HFF-Myc (cell line): ENCODE results near the gene NSUN7.

Experiments
- DNase-seq: peaks from one replicate; pipeline ENCODE4 v3.0.0-alpha.2; 2011; ENCODE audit warnings: low read depth; ENCODE audit errors: extremely low read depth
- H3K4me3 ChIP-seq: replicated peaks from 2 replicates; pipeline ENCODE4 v1.5.1; 2011; ENCODE audit warnings: low read depth, mild to moderate bottlenecking, control low read depth, low read length
- TF ChIP-seq, protein P1 (sequence below): IDR thresholded peaks from 2 replicates; pipeline ENCODE4 v1.5.1; 2012; ENCODE audit warnings: mild to moderate bottlenecking, low read depth, low read length, control low read depth; ENCODE audit errors: missing control alignments

NSUN7 gene

DNA sequence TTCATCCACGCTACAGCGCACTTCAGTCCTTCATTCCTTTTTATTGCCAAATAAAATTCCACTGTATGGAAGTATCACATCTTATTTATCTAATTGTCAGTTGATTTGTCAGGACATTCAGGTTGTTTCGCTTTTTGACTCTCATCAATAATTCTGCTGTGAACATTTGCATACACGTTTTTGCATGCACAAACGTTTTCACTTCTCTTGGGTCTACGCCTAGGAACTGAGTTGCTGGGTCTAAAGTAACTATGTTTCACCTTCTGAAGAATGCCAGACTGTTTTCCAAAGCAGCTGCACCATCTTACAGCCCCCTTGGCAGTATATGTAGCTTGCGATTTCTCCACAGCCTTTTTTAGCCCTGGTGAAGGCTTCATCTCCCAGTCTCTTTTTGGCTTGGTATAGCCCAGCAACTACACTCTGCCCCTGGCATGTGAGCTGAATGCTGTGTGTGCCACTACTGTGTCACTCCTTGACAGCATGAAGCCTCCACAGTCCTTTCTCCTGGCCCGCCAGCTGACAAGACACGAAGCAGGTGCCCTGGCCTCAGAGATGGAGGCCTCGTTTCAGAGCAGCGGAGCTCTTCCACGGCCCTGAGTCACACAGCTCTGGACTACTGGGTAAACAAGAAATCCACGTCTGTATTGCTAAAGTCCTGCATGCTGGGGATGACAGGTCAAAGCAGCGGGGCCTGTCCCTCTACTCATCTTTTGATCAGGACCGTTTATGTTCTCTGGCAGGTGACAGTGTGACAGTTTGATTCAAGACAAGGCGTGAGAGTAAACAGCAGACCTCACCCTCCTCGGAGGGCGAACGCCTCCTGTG, 75.5 kb downstream of the NSUN7 start:
- DNase-seq, result no peak
- TF ChIP-seq, protein P1, sequence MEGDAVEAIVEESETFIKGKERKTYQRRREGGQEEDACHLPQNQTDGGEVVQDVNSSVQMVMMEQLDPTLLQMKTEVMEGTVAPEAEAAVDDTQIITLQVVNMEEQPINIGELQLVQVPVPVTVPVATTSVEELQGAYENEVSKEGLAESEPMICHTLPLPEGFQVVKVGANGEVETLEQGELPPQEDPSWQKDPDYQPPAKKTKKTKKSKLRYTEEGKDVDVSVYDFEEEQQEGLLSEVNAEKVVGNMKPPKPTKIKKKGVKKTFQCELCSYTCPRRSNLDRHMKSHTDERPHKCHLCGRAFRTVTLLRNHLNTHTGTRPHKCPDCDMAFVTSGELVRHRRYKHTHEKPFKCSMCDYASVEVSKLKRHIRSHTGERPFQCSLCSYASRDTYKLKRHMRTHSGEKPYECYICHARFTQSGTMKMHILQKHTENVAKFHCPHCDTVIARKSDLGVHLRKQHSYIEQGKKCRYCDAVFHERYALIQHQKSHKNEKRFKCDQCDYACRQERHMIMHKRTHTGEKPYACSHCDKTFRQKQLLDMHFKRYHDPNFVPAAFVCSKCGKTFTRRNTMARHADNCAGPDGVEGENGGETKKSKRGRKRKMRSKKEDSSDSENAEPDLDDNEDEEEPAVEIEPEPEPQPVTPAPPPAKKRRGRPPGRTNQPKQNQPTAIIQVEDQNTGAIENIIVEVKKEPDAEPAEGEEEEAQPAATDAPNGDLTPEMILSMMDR, result no peak
- no peak overlapping the region for H3K4me3 ChIP-seq

DNA sequence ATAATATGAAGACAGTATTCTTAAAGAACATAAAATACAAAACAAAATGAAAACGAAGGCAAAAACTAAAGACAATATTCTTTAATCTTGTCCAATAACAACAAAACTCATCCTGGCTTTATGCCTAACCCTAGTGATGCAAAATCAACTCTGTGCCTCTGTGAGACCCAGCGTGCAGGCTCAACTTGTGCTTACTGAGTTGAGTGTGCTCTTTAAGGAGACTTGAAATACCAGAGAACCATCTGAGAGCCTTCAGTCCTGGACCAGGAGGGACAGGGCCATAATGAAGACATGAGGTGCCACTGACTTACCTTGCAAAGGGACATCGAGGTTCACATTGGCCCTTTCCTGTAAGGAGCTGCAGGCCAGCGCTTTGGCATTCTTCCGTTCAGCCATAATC, 77.1 kb downstream of the NSUN7 start:
- TF ChIP-seq, protein P1, result no peak
- no peak for DNase-seq
- H3K4me3 ChIP-seq, result no peak overlapping the region

DNA sequence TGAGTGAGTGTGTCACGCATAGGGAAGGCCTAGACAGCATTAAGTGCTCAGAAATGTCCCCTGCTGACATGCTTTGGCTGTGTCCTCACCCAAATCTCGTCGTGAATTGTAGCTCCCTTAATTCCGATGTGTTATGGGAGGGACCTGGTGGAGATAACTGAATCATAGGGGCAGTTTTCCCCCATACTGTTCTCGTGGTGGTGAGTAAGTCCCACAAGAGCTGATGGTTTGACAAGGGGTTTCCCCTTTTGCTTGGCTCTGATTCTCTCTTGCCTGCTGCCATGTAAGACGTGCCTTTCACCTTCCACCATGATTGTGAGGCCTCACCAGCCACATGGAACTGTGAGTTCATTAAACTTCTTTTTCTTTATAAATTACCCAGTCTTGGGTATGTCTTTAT, 78.0 kb downstream of the NSUN7 start:
- DNase-seq, result no peak
- TF ChIP-seq, protein P1, result no peak
- H3K4me3 ChIP-seq, result no peak overlapping the region

DNA sequence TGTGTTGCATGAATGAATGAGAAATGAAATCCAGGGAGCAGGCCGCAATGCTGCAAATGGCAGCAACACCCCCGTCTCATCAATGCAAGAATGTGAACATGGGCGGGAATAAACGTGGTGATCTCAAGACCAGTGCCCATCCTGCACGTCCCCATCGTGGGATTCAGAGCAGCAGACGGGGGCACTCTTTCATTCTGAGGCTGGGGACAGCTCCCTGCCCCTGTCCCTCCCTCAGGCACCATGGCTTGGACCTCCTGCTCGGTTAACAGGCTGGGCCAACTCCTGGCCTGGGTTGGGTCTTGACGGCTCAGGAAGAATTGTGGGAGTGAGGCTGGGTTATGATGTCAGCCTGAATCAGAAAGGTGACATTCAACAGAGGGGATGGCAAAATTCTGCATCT, 78.9 kb downstream of the NSUN7 start:
- TF ChIP-seq, protein P1, result no peak
- DNase-seq, result no peak

DNA sequence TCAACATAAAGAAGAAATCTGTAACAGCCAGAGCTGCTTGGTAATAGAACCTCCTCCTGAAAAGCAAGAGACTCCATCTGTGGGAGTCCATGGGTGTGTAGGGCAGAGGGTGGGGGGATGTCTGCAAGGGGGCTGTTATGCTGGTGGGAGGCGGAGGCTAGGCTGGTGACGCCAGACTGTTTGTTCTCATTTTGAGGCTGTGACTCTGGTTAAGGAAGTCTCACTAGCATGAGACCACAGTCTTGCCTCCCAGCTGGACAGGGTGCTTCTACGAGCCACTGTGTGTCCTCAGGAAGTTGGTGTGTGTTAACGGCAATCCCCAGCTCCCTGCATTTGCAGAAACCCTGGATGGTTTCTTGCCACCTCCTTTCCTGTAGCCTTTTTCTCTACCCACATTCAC, 79.8 kb downstream of the NSUN7 start:
- TF ChIP-seq, protein P1, result no peak
- DNase-seq, result no peak
- no peak overlapping the region for H3K4me3 ChIP-seq

More for the DNA sequence above, 78.9 kb downstream of the NSUN7 start:
- no peak overlapping the region for H3K4me3 ChIP-seq

DNA sequence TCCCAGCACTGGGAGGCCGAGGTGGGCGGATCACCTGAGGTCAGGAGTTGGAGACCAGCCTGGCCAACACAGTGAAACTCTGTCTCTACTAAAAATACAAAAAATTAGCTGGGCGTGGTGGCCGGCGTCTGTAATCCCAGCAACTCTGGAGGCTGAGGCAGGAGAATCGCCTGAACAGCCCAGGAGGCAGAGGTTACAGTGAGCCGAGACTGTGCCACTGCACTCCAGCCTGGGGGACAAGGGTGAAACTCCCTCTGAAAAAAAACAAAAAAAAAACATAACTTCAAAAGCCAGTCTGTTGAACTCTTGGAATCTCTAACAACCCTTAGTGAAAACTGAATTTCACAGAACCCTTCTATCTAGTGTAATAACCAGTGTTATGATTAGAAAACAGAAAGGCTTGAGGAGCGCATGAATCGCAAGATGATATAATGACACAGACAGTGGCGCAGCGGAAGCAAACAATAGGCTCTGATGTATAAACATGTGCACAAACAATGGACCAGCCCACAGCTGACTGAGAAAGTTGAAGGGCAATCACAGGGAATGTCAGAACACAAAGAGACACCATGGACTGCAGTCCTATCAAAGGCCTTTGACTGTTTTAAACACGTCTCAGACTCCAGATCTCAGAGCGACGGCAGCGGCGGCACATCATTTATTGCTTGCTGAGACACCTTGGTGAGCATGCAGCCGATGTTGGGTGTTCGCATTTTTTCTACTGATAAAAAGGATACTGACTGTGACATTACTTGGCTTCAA, 81.6 kb downstream of the NSUN7 start:
- TF ChIP-seq, protein P1, result no peak
- no peak for DNase-seq
- H3K4me3 ChIP-seq, result no peak overlapping the region
